Erythroblast (primary cell): ENCODE results near the gene SPNS2.

Source experiments
- GATA1 ChIP-seq: IDR thresholded peaks from 2 replicates; pipeline ENCODE4 v1.6.1; 2011; ENCODE audit warnings: low read depth, mild to moderate bottlenecking, control low read depth, low read length, moderate library complexity
- POLR2A ChIP-seq: IDR thresholded peaks from 2 replicates; pipeline ENCODE4 v1.6.1; 2011; ENCODE audit warnings: mild to moderate bottlenecking, low read length

GRCh38 chr17:4490109-4490591, 8.5 kb upstream of the SPNS2 start:
- TF ChIP-seq POLR2A (no peak), GATA1 (no peak)
